Measurements from ENCODE around the gene WDR76.

Gene WDR76

GRCh38 chr15:43794269-43795037 lies 32.3 kb upstream of the WDR76 start:
- no peak for TF ChIP-seq CTCF (IDR thresholded peaks at IDR 0.05)

- no peak for TF ChIP-seq CTCF (IDR thresholded peaks at IDR 0.05)
Observed at GRCh38 chr15:43795197-43795596, 31.6 kb upstream of the WDR76 start.

GRCh38 chr15:43795997-43796396 lies 30.8 kb upstream of the WDR76 start:
- TF ChIP-seq CTCF (IDR thresholded peaks at IDR 0.05), result no peak

GRCh38 chr15:43796566-43796965 lies 30.2 kb upstream of the WDR76 start:
- no peak for TF ChIP-seq CTCF (IDR thresholded peaks at IDR 0.05)

GRCh38 chr15:43799209-43799944 lies 27.4 kb upstream of the WDR76 start:
- no peak for TF ChIP-seq CTCF (IDR thresholded peaks at IDR 0.05)

GRCh38 chr15:43799945-43800285 lies 26.9 kb upstream of the WDR76 start, which contains the start of gene SERINC4:
TSS of gene SERINC4 (minus strand) at chr15:43800220. CDS start at chr15:43799986, 234 bp downstream.
- no peak for TF ChIP-seq CTCF (IDR thresholded peaks at IDR 0.05)

- TF ChIP-seq CTCF (IDR thresholded peaks at IDR 0.05), result no peak
Observed at GRCh38 chr15:43800286-43801141, 26.3 kb upstream of the WDR76 start, which contains the start of gene HYPK. TSS of gene HYPK (plus strand) at chr15:43800599. CDS start at chr15:43800623, 24 bp downstream.
